HCT116 (cell line): Measurements from ENCODE around the gene LDLRAD4. TPM values are rescaled to one million over a fixed set of nuclear protein-coding genes. Genes with fewer than 3 reads are reported as not detected.

ENCODE experiments used
- ATAC-seq: fragments of 200-7000 bp; cut with Tn5 transposase; 2 replicates; pipeline ENCODE4 v1.9.1; 2020; ENCODE audit warnings: mild to moderate bottlenecking, moderate library complexity
- BruUV-seq: library from RNA; stranded (reverse); fragments of 400-500 nt; replicated peaks from 2 replicates; lab custom pipeline; 2021; lab: Mats Ljungman, UMichigan
- CTCF ChIA-PET: fragments of 300-600 bp; sonication (Branson Sonifier 250); formaldehyde crosslinking; loops from one replicate; lab custom pipeline; 2021; ENCODE audit warnings: antibody characterized with exemption; lab: Charles Lee
- POLR2A ChIA-PET: fragments of 300-600, 350-600 bp; sonication (Branson Sonifier 250); formaldehyde crosslinking; loops from one replicate; lab custom pipeline; 2021; ENCODE audit warnings: antibody characterized with exemption; lab: Charles Lee
- RAD21 ChIA-PET, 2 experiments: fragments of 300-600 bp; sonication (Branson Sonifier 250); formaldehyde crosslinking; loops; one replicate each; lab custom pipeline; 2023; ENCODE audit warnings: low total read pairs in 2 of 2; ENCODE audit not compliant: uncharacterized antibody in 2 of 2, unreplicated experiment in 2 of 2, low non-redundant PET in 1 of 2; lab: Charles Lee
- DNase-seq: peaks from one replicate; pipeline ENCODE4 v3.0.0-alpha.2; 2010; ENCODE audit warnings: low read depth, low spot score
- H2AFZ ChIP-seq: fragments of 200-600 bp; shearing (Covaris generic), sonication (generic); 2 replicates; pipeline ENCODE4 v1.6.1; 2017; ENCODE audit warnings: low read depth, mixed run types, mixed read lengths, antibody characterized with exemption, low read length; ENCODE audit not compliant: poor library complexity, severe bottlenecking
- H3K27ac ChIP-seq: 2 replicates; pipeline ENCODE4 v1.5.1; 2012; ENCODE audit warnings: low read depth, low read length
- H3K27me3 ChIP-seq: fragments of 200-600 bp; sonication (generic); 2 replicates; pipeline ENCODE4 v1.6.1; 2016; ENCODE audit warnings: mixed run types, low read length, mixed read lengths; ENCODE audit not compliant: insufficient read depth
- H3K36me3 ChIP-seq, 2 experiments: fragments of 200-500 bp in 1 of 2; fragments of 200-600 bp in 1 of 2; sonication (Bioruptor generic) in 1 of 2; sonication (generic) in 1 of 2; 2 replicates each; pipeline versions ENCODE4 v1.5.1 to v1.6.1; 2014 to 2016; ENCODE audit warnings: low read length in 2 of 2, inconsistent platforms in 1 of 2, mixed read lengths in 1 of 2, mixed run types in 1 of 2; ENCODE audit not compliant: insufficient read depth in 2 of 2, control insufficient read depth in 1 of 2
- H3K4me1 ChIP-seq, 2 experiments: fragments of 200-600 bp in 1 of 2; sonication (generic) in 1 of 2; 2 replicates each; pipeline versions ENCODE4 v1.5.1 to v1.6.1; 2012 to 2017; ENCODE audit warnings: low read length in 2 of 2, inconsistent platforms in 1 of 2, mild to moderate bottlenecking in 1 of 2, mixed read lengths in 1 of 2, mixed run types in 1 of 2, moderate library complexity in 1 of 2; ENCODE audit not compliant: insufficient read depth in 2 of 2, control insufficient read depth in 1 of 2
- H3K4me2 ChIP-seq: fragments of 200-600 bp; sonication (generic); 2 replicates; pipeline ENCODE4 v1.6.1; 2017; ENCODE audit warnings: mixed run types, low read length, mixed read lengths
- H3K4me3 ChIP-seq, 2 experiments: fragments of 200-600 bp in 1 of 2; sonication (generic) in 1 of 2; replicated peaks in 1 of 2; 2 replicates each; pipeline ENCODE4 v1.5.1; 2011 to 2016; ENCODE audit warnings: low read length in 2 of 2, control low read depth in 1 of 2, low read depth in 1 of 2, mild to moderate bottlenecking in 1 of 2, mixed read lengths in 1 of 2, mixed run types in 1 of 2
- H3K79me2 ChIP-seq: fragments of 200-600 bp; sonication (generic); 2 replicates; pipeline ENCODE4 v1.6.1; 2017; ENCODE audit warnings: mild to moderate bottlenecking, mixed run types, low read length, moderate library complexity, mixed read lengths; ENCODE audit not compliant: insufficient read depth
- H3K9ac ChIP-seq: fragments of 200-600 bp; sonication (generic); 2 replicates; pipeline ENCODE4 v1.6.1; 2016; ENCODE audit warnings: low read length, mixed read lengths
- H3K9me2 ChIP-seq: fragments of 200-600 bp; sonication (generic), shearing (Covaris generic); 2 replicates; pipeline ENCODE4 v1.6.1; 2017; ENCODE audit warnings: mixed run types, mild to moderate bottlenecking, moderate library complexity; ENCODE audit not compliant: insufficient read depth
- H3K9me3 ChIP-seq, 2 experiments: fragments of 200-500 bp in 1 of 2; fragments of 200-600 bp in 1 of 2; sonication (Bioruptor generic) in 1 of 2; sonication (generic) in 1 of 2; 2 replicates each; pipeline ENCODE4 v1.6.1; 2014 to 2017; ENCODE audit warnings: low read length in 2 of 2, mixed read lengths in 2 of 2, inconsistent platforms in 1 of 2, low read depth in 1 of 2, mild to moderate bottlenecking in 1 of 2, mixed run types in 1 of 2, moderate library complexity in 1 of 2; ENCODE audit not compliant: control insufficient read depth in 1 of 2, insufficient read depth in 1 of 2
- H4K20me1 ChIP-seq: fragments of 200-600 bp; sonication (generic), shearing (Covaris generic); 2 replicates; pipeline ENCODE4 v1.6.1; 2017; ENCODE audit warnings: mixed run types, mild to moderate bottlenecking, moderate library complexity; ENCODE audit not compliant: insufficient read depth
- CBX3 ChIP-seq: IDR thresholded peaks from 2 replicates; pipeline ENCODE4 v1.6.1; 2012; ENCODE audit warnings: low read depth
- CTCF ChIP-seq, 3 experiments: fragments of 200-600 bp in 1 of 3; sonication (generic) in 1 of 3; IDR thresholded peaks in 2 of 3; conservative IDR thresholded peaks in 1 of 3; 2 replicates each; pipeline ENCODE4 v1.5.1; 2012 to 2017; ENCODE audit warnings: low read depth in 2 of 3, low read length in 2 of 3, antibody characterized with exemption in 1 of 3, borderline replicate concordance in 1 of 3, control low read depth in 1 of 3, mild to moderate bottlenecking in 1 of 3, mixed read lengths in 1 of 3, mixed run types in 1 of 3, moderate library complexity in 1 of 3; ENCODE audit not compliant: insufficient read depth in 1 of 3
- ELF1 ChIP-seq: IDR thresholded peaks from 2 replicates; pipeline ENCODE4 v1.6.1; 2012; ENCODE audit warnings: low read depth, borderline replicate concordance
- EZH2 ChIP-seq: fragments of 200-600 bp; sonication (generic); IDR thresholded peaks from 2 replicates; pipeline ENCODE4 v1.6.1; 2017; ENCODE audit warnings: antibody characterized with exemption, mixed run types
- EZH2phosphoT487 ChIP-seq: fragments of 200-600 bp; IDR thresholded peaks from 2 replicates; pipeline ENCODE4 v1.6.1; 2018; ENCODE audit warnings: antibody characterized with exemption, borderline replicate concordance
- FOSL1 ChIP-seq: IDR thresholded peaks from 2 replicates; pipeline ENCODE4 v1.6.1; 2012; ENCODE audit warnings: low read depth
- SIN3A ChIP-seq: IDR thresholded peaks from 2 replicates; pipeline ENCODE4 v1.6.1; 2012; ENCODE audit warnings: low read depth
- SP1 ChIP-seq: IDR thresholded peaks from 2 replicates; pipeline ENCODE4 v1.6.1; 2012; ENCODE audit warnings: low read depth
- SRF ChIP-seq: IDR thresholded peaks from 2 replicates; pipeline ENCODE4 v1.6.1; 2012; ENCODE audit warnings: low read depth
- TCF7L2 ChIP-seq: IDR thresholded peaks from 2 replicates; pipeline ENCODE4 v1.7.0; 2011; ENCODE audit warnings: borderline replicate concordance, inconsistent platforms; ENCODE audit not compliant: insufficient read depth, insufficient read length; ENCODE audit errors: extremely low read depth
- ZFX ChIP-seq: fragments of 450-650 bp; IDR thresholded peaks from 2 replicates; pipeline ENCODE4 v1.6.1; 2017
- intact Hi-C: fragments of 100-400 bp; cut with micrococcal nuclease; formaldehyde crosslinking; loops from 2 replicates; pipeline ENCODE4 v1.10.0; 2022
- total RNA-seq: library from RNA; stranded (reverse); gene quantifications from one replicate; pipeline ENCODE4 v1.2.1, GENCODE V29; 2021; ENCODE audit not compliant: unreplicated experiment
- TF ChIP-seq, protein P1 (sequence below): IDR thresholded peaks from 2 replicates; pipeline ENCODE4 v1.6.1; 2012
- TF ChIP-seq, protein P2 (sequence below): IDR thresholded peaks from 2 replicates; pipeline ENCODE4 v1.6.1; 2012; ENCODE audit warnings: low read depth

The LDLRAD4 gene
- total RNA-seq, 1 experiment from 2014 or later = 1.2 TPM

- TF ChIP-seq, protein P1, sequence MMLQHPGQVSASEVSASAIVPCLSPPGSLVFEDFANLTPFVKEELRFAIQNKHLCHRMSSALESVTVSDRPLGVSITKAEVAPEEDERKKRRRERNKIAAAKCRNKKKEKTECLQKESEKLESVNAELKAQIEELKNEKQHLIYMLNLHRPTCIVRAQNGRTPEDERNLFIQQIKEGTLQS = no peak
- TF ChIP-seq EZH2 = no peak
These were observed 195.5 kb downstream of the LDLRAD4 start (continued) for GRCh38 chr18:13414102-13414501.

DNA sequence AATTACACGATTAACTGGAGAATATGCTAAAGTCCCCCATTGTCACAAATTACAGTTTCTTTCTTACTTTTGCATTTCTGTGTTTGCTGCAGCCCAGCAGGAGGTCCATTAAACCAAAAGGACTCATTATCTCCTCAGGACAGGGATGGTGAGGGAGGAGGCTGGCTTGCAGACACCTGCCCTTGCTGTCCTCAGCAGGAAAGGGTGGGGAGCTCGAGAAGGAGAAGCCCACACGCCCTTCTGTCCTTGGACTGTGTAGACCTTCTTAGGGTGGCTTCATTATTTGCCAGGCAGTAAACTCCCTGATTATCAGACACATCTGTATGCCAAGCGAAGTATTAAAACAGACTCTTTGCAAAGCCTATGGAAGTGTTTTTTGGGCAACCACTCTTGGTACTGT is 196.0 kb downstream of the LDLRAD4 start:
- BruUV-seq = no TSS peak
- Histone ChIP-seq H3K36me3 (no peaks in the 10 kb centered on the region), H2AFZ (no peak overlapping the region), H3K9me3 (no peaks in the 10 kb centered on the region), H3K4me1 (no peaks in the 10 kb centered on the region), H4K20me1 (no peaks in the 10 kb centered on the region), H3K27ac (no peak overlapping the region), H3K9ac (no peak overlapping the region), H3K4me2 (no peak overlapping the region), H3K4me3 (no peak overlapping the region), H3K9me2 (no peaks in the 10 kb centered on the region), H3K27me3 (no peaks in the 10 kb centered on the region), H3K79me2 (no peaks in the 10 kb centered on the region)
- DNase-seq (no peak), ATAC-seq (no peak)
- RAD21 ChIA-PET = no interaction called here
- POLR2A ChIA-PET = no interaction called here
- intact Hi-C loops = loop anchor here (10.0 kb wide), 1 partner anchor 110 kb away; no protein-coding TSS in a partner anchor
- CTCF ChIA-PET = no interaction called here
- TF ChIP-seq SP1 (no peak), SIN3A (no peak), CBX3 (no peak), SRF (no peak), ZFX (no peak), EZH2 (no peak), ELF1 (no peak), EZH2phosphoT487 (no peak), CTCF (IDR thresholded peaks at IDR 0.05 in 2 of 3, conservative IDR thresholded peaks at IDR 0.05 in 1 of 3; ENCODE audit: borderline replicate concordance in 1 of 3, insufficient read depth in 1 of 3, low read depth in 2 of 3, low read length in 2 of 3) (no peak), FOSL1 (no peak), TCF7L2 (no peak)
- TF ChIP-seq, protein P2, sequence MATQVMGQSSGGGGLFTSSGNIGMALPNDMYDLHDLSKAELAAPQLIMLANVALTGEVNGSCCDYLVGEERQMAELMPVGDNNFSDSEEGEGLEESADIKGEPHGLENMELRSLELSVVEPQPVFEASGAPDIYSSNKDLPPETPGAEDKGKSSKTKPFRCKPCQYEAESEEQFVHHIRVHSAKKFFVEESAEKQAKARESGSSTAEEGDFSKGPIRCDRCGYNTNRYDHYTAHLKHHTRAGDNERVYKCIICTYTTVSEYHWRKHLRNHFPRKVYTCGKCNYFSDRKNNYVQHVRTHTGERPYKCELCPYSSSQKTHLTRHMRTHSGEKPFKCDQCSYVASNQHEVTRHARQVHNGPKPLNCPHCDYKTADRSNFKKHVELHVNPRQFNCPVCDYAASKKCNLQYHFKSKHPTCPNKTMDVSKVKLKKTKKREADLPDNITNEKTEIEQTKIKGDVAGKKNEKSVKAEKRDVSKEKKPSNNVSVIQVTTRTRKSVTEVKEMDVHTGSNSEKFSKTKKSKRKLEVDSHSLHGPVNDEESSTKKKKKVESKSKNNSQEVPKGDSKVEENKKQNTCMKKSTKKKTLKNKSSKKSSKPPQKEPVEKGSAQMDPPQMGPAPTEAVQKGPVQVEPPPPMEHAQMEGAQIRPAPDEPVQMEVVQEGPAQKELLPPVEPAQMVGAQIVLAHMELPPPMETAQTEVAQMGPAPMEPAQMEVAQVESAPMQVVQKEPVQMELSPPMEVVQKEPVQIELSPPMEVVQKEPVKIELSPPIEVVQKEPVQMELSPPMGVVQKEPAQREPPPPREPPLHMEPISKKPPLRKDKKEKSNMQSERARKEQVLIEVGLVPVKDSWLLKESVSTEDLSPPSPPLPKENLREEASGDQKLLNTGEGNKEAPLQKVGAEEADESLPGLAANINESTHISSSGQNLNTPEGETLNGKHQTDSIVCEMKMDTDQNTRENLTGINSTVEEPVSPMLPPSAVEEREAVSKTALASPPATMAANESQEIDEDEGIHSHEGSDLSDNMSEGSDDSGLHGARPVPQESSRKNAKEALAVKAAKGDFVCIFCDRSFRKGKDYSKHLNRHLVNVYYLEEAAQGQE = no peak
- TF ChIP-seq, protein P1 = no peak
